ENCODE results near the gene LGR6.

Gene LGR6

GRCh38 chr1:202291961-202292712, 98.5 kb downstream of the LGR6 start:
- peak; percentile 96 for DNase-seq (ENCODE audit: low spot score)

- no peak for DNase-seq (ENCODE audit: low spot score)
These were observed 99.2 kb downstream of the LGR6 start for GRCh38 chr1:202292773-202293172.

GRCh38 chr1:202293569-202293968, 100.0 kb downstream of the LGR6 start:
- DNase-seq (ENCODE audit: low spot score): no peak

- no peak for DNase-seq (ENCODE audit: low spot score)
These were observed 108.6 kb downstream of the LGR6 start for GRCh38 chr1:202302166-202302565.

DNA sequence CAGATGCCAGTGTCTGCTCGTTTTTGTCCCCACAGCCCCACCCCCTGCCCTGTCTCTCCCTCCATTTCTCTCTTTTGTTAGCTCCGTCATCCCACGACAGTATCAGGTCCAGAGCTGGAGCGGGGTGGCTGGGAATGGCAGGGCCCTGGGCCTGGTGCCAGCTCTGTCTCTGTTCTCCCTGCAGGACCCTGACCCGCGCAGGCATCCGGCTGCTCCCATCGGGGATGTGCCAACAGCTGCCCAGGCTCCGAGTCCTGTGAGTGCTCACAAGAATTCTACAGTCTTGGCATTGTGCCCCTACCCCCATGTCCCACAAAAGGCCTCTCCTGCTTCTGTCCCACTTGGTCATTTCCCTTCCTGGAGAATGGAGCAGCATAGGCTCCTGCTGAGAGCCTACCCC, 110.8 kb downstream of the LGR6 start:
- DNase-seq (ENCODE audit: low spot score): no peak

DNA sequence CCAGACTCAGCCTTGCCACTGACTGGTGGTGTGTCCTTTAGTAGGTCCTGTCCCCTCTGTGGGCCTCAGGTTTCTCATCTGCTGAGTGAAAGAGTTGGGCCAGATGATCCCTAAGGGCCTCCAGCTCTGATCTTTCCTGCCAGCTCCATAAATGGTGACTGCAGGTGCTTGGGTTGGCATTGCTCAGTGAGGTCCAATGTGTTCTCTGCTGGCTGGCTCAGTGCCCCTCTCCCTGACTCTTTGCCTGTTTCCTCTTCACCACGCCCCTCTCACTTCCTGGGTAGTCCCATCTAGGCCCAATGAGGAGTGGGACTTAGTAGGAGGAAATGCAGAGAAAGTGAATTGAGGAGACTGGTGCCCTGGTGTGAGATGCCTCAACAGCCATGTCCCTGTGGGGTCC, 111.6 kb downstream of the LGR6 start:
- no peak for DNase-seq (ENCODE audit: low spot score)

DNA sequence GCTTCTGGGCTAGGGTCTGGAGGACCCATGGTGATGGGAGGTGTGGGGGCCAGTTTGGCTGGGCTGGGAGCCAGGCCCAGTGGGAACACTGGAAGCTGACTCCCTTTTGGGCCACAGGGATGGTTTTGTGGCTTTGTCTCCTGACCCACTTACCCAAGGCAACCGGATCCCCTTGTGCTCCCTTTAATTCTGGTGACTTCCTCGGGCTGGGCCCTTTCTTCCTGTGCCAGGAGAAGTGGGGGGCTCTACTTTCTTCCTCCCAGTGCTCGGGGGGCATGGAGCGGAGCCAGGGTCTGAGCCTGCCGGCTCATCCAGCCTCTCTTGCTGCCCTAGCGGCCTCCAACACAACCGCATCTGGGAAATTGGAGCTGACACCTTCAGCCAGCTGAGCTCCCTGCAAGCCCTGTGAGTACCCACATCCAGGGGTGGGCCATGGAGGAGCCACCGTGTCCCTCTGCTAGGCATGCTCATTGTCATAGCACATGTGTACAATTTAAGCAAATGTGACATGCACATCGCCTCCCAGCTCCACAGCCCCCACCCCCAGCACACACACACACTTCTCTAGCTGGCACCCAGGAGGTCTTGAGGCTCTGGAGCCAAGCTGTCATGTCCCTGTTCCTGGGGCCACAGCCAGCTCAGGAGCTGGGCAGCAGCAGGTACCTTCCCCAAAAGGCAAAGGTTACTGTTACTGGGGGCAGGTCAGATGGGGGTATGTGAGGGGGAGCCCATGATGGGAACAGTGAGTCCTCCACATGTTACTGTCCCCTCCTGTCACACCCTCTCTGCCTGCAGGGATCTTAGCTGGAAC, 113.1 kb downstream of the LGR6 start:
- DNase-seq (ENCODE audit: low spot score): no peak

DNA sequence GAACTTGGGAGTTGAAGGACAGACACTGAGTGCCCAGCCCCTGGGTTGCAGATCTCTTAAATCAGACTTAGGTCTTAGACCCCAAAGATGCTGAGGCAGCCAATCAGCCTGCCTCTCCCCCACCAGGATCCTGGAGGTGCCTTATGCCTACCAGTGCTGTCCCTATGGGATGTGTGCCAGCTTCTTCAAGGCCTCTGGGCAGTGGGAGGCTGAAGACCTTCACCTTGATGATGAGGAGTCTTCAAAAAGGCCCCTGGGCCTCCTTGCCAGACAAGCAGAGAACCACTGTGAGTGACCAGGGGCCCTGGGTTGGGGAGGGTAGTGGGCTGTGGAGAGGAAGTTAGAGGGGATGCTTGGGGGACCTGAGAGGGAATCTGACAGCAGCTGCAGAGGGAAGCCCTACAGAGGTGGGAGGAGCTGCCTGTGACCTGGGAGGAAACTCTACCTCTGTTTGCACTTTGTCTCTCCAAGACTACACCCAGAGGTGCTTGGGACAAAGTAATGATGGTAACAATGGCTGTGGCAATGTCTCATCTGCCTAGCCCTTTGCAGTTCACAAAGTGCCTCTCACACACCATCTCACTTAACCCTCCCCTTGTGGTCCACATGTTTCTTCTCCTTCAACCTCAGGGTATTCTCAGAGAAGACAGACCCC, 116.6 kb downstream of the LGR6 start:
- no peak for DNase-seq (ENCODE audit: low spot score)

DNA sequence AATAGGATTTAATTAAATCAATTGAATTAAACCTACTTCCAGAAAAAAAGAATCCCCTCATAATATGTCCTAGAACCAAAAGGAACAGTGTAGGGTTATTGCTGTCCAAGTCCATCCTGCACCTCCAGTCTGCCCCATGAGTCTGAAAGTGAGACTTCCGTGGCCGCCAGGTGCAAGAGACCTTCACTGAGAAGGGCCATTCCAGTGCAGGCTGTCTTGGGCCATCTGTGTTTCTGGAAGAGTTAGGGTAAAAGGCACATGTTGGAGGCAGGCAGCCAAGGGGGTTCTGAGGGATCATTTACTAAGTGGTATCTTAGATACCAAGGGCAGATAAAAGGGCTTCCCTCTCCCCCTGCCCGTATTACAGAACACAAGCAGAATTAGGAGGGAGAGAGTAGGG, 117.1 kb downstream of the LGR6 start:
- DNase-seq (ENCODE audit: low spot score): no peak

DNA sequence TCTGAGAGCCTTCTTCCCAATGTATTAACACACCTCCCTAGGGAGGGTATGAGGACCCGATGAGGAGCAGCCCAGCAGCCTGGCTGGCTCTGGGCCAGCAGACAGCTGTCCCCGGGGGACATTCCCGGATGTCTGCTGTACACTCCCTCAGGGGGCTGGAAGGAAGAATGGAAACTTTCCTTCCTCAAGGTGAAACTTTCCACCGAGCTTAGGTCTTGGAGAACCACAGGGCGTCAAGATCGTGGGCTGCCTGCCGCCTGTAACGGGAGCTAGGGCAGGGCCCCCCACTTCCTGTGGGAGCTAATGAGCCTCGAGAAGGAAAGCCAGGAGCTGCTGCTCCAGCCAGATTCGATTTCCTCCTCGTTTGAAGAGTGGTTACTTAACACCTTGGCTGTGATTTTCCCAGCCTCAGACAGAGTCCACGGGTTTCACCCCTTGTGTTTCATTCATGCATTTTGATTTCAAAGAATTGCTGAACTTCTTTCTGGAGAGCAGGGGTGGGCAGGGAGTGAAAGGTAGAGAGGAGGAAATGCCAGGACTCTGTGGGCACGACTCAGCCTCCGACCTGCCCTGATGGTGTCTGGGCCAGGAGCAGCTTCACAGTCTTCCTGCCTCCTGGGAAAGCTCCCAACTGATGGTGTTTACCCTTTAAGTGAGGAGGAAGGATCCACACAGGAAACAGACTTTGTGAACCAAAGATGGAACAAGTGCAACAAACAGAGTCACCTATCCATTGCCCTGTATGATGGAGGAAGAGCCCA, 118.5 kb downstream of the LGR6 start:
- DNase-seq (ENCODE audit: low spot score): no peak

- peak; percentile 84 for DNase-seq (ENCODE audit: low spot score)
These were observed 122.1 kb downstream of the LGR6 start for GRCh38 chr1:202315576-202316168.

DNA sequence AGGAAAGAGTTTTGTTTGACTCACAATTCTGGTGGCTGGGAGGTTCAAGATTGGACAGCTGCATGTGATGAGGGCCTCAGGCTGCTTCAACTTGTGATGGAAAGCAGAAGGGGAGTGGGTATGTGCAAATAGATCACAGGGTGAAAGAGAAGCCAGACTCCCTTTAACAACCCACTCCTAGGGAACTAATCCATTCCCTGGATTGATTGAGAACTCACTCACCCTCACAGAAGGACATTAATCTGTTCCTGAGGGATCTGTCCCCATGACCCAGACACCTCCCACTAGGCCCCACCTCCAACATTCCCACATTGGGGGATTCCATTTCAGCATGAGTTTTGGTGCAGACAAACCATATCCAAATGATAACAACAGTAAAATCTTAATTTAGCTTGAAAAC, 122.6 kb downstream of the LGR6 start:
- no peak for DNase-seq (ENCODE audit: low spot score)

GRCh38 chr1:202317941-202318925, 124.6 kb downstream of the LGR6 start:
- DNase-seq (ENCODE audit: low spot score): no peak

GRCh38 chr1:202319381-202320080, 125.9 kb downstream of the LGR6 start:
- no peak for DNase-seq (ENCODE audit: low spot score)

DNA sequence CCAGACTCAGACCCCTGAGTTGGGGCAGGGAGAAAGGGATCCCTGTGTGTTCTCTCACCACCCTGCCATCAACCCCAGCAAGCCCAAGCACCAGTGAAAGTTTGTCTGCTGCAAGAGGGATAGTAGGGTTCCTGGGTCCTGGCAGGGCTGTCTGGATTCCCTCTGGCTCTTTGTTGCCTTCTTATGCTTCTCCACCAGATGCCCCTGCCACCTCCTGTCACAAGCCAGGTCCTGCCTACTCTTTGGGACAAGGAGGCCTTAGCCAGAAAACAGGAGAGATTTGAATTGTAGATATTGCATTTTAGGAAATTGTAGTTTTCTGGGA, 126.4 kb downstream of the LGR6 start:
- no peak for DNase-seq (ENCODE audit: low spot score)

GRCh38 chr1:202323731-202324130, 130.1 kb downstream of the LGR6 start:
- DNase-seq (ENCODE audit: low spot score): no peak

DNA sequence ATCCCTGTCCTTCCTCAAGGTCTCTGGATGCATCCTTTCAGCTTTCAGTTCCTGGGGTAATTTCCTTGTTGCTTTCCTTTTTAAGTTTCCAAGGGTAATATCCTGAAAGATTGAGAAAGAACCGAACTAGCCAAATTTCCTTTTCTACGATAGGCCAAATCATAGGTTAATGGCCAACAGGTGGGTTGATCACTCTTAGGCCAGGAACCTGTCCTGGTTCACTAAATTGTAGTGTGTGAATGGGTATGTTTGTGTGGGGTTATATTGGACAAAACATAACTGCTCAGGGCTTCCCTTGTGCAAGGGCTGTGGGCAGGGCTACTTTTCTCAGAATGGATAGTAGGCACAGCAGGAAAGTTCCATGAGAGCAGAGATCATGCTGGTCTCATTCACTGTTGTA, 131.0 kb downstream of the LGR6 start:
- no peak for DNase-seq (ENCODE audit: low spot score)

DNA sequence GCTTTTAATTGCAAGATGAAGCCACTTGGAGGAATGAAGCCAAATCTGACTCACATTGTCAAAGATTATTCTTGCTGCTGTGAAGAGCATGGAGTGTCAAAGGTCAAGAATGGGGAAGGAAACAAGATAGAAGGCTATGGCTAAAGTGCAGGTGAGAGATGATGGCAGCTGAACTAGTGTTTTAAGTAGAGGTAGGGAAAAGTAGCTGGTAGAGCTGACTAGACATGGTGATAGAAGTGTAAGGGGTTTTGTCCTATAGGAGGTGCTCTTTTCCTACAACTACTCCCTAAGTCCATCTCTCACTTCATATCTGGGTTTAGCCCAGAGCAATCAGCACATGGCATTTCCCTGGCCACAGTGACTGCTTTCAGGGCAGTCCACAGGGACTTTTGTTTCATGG, 136.3 kb downstream of the LGR6 start:
- DNase-seq (ENCODE audit: low spot score): no peak

DNA sequence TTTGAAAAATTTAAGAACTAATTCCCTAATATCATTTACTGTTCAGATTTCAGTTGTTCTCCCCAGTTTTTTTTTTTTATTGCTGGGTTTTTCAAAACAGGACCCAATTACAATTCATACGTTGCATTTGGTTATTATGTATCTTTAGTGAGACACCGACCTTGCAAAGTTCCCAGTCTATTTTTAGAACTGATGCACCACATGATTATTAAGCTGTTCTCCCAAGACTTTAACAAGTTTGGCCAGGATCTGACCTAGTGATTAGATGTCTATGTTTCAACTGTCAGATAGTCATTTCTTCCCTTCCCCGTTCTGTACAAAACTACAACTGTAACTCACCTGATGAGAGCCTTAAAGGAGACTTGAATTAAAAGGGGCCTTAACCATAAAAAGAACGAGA, 140.3 kb downstream of the LGR6 start:
- no peak for DNase-seq (ENCODE audit: low spot score)
